Type B pancreatic cell (in vitro differentiated cells): Measurements from ENCODE around the gene GPER1. TPM values are rescaled to one million over a fixed set of nuclear protein-coding genes. Genes with fewer than 3 reads are reported as not detected.

Experiments
- DNase-seq: peaks from one replicate; pipeline ENCODE4 v3.0.0; 2021; ENCODE audit warnings: mixed read lengths; ENCODE audit not compliant: unreplicated experiment; ENCODE audit errors: extremely low spot score
- H3K27ac Mint-ChIP-seq: 2 replicates; pipeline ENCODE4 v1.8.0; 2021; ENCODE audit warnings: mild to moderate bottlenecking, mixed read lengths
- H3K27me3 Mint-ChIP-seq: 2 replicates; pipeline ENCODE4 v1.8.0; 2021; ENCODE audit warnings: mixed read lengths
- H3K36me3 Mint-ChIP-seq: 2 replicates; pipeline ENCODE4 v1.8.0; 2021; ENCODE audit warnings: mixed read lengths
- H3K4me1 Mint-ChIP-seq: one replicate; pipeline ENCODE4 v1.8.0; 2021; ENCODE audit warnings: mixed read lengths; ENCODE audit not compliant: unreplicated experiment
- H3K4me3 Mint-ChIP-seq: 2 replicates; pipeline ENCODE4 v1.8.0; 2021; ENCODE audit warnings: mild to moderate bottlenecking, mixed read lengths
- H3K9me3 Mint-ChIP-seq: 2 replicates; pipeline ENCODE4 v1.8.0; 2021; ENCODE audit warnings: mixed read lengths
- total RNA-seq: library from RNA; stranded (reverse); gene quantifications from 2 replicates; pipeline ENCODE4 v1.2.1, GENCODE V29; 2021; ENCODE audit warnings: low replicate concordance
- TF ChIP-seq, protein P1 (sequence below): fragments of 200-600 bp; sonication (generic); conservative IDR thresholded peaks from 2 replicates; pipeline ENCODE4 v1.5.0; 2021; ENCODE audit warnings: antibody characterized with exemption, mild to moderate bottlenecking

Gene GPER1
- total RNA-seq, 1 donor from 2014 or later, result 5.0 TPM

DNA sequence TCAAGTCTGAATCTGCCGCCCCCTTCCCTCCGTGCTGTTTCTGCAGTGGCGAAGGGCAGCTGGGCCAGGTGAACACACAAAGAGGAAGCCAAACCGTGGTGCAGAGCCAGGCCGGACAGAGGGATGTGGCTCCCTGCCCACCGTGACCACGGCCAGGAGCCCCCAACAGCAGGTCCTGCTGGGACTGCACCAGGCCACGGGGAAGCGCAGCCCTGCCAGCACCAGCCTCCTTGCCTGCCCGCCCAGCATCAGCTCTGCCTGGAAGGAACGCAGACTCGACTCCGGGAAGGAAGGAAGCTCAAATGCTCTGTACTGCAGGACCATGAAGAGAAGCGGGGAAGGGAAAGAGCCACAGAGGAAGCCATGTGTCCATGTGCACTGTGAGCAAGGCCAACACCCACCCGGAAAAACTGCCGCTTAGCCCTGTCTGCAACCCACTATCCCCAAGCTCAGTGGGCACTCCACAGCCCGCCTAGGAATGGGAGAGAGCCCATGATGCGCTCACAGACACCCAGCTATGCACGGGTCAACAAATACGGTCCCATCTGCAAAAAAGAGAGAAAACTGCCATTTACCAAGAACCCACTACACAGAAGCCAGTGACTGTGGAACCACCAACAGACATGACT lies 19.0 kb downstream of the GPER1 start:
- Mint-ChIP-seq H3K27me3 (no peaks in the 10 kb centered on the region), H3K9me3 (no peaks in the 10 kb centered on the region), H3K27ac (no peak overlapping the region), H3K36me3 (no peaks in the 10 kb centered on the region), H3K4me3 (no peak overlapping the region), H3K4me1 (peaks cover 16% of the 10 kb centered on the region)
- TF ChIP-seq, protein P1, sequence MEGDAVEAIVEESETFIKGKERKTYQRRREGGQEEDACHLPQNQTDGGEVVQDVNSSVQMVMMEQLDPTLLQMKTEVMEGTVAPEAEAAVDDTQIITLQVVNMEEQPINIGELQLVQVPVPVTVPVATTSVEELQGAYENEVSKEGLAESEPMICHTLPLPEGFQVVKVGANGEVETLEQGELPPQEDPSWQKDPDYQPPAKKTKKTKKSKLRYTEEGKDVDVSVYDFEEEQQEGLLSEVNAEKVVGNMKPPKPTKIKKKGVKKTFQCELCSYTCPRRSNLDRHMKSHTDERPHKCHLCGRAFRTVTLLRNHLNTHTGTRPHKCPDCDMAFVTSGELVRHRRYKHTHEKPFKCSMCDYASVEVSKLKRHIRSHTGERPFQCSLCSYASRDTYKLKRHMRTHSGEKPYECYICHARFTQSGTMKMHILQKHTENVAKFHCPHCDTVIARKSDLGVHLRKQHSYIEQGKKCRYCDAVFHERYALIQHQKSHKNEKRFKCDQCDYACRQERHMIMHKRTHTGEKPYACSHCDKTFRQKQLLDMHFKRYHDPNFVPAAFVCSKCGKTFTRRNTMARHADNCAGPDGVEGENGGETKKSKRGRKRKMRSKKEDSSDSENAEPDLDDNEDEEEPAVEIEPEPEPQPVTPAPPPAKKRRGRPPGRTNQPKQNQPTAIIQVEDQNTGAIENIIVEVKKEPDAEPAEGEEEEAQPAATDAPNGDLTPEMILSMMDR, result no peak
- no peak for DNase-seq

DNA sequence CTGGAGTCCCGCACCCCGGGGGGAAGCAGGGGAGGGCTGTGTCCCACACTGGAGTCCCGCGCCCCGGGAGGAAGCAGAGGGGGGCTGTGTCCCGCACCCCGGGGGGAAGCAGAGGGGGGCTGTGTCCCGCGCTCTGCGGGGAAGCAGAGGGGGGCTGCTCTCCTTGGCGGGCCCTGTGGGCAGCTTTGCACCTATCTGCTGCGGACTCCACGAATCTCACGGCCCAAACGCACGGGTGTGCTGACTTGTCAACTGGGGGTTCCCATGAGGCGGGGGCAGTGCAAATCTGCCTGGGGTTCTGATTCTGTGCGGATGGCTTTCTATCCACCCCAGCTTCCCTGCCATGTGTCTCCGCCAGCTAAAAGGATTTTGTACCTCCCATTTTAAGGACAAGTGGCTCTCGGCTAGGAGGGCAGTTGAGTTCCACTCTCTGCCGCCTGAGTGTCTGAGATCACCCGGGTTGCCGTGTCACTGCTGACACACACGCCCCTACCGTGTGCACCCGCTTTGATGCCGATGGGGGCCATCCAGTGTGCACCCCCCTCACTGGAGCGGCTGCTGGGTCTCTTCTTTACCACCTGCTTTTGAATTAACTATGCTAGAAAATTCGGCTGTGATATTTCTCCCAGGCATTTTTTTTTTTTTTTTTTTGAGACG lies 20.5 kb downstream of the GPER1 start:
- no peaks in the 10 kb centered on the region for H3K9me3 Mint-ChIP-seq
- TF ChIP-seq, protein P1, result no peak
- H3K27me3 Mint-ChIP-seq, result no peaks in the 10 kb centered on the region
- H3K27ac Mint-ChIP-seq, result no peak overlapping the region
- peaks cover 8% of the 10 kb centered on the region for H3K4me1 Mint-ChIP-seq
- no peak overlapping the region for H3K4me3 Mint-ChIP-seq
- DNase-seq, result no peak
- no peaks in the 10 kb centered on the region for H3K36me3 Mint-ChIP-seq

DNA sequence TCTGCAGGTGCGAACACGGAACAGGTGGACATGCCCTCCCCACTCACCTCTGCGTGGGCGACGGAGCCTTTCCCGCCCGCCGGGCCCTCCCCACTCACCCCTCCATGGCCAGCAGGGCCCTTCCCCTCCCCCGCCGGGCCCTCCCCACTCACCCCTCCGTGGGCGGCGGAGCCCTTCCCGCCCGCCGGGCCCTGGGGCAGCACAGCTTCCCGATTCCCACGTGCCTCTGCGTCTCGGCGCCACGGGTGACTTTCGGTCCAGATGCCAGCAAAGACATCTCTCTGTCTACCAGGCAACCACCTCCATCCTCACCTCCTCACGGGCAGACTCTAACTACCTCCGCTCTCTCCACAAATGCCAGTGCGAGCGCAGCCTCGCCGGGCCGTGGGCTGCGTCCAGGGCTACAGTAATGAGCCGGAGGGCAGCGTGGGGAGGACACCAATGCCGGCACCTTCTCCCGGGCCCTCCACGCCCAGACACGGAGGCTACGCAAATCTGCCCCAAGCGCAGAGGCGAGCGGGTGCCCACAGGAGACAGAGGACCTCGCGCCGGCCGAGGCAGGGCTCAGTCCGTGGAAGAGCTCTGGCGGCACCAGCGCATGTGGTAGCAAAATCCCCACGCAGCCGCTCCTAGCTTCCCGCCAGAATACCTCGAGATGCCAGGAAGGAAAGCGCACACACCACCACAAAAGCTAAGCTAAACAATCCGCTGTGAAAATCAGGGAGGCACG lies 21.8 kb downstream of the GPER1 start:
- no peak overlapping the region for H3K27ac Mint-ChIP-seq
- TF ChIP-seq, protein P1, result no peak
- peaks cover 6% of the 10 kb centered on the region for H3K4me1 Mint-ChIP-seq
- no peak overlapping the region for H3K4me3 Mint-ChIP-seq
- H3K36me3 Mint-ChIP-seq, result no peaks in the 10 kb centered on the region
- no peaks in the 10 kb centered on the region for H3K27me3 Mint-ChIP-seq
- no peaks in the 10 kb centered on the region for H3K9me3 Mint-ChIP-seq
- no peak for DNase-seq

DNA sequence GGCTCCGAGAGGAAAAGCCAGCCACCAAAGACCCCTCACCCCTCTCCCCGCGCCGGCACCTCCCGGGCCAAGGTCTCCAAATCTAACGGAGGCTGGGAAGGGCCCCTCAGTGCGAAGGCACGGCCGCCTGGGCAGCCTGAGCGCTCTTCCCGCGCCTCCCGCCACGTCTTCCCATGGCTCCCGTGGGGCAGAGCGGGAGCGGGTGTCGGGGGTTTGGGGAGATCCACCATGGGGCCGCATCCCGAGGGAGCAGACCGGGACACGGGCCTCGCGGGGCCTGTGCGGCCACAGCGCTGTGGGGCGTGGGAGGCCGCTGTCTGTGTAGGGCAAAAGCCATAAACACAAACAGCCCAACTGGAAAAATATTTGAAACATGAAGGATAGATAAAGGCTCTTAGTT lies 22.4 kb downstream of the GPER1 start:
- DNase-seq, result no peak
- TF ChIP-seq, protein P1, result no peak
- H3K9me3 Mint-ChIP-seq, result no peaks in the 10 kb centered on the region
- H3K4me1 Mint-ChIP-seq, result no peaks in the 10 kb centered on the region
- no peaks in the 10 kb centered on the region for H3K27me3 Mint-ChIP-seq
- no peaks in the 10 kb centered on the region for H3K36me3 Mint-ChIP-seq
- H3K4me3 Mint-ChIP-seq, result no peak overlapping the region
- no peak overlapping the region for H3K27ac Mint-ChIP-seq

DNA sequence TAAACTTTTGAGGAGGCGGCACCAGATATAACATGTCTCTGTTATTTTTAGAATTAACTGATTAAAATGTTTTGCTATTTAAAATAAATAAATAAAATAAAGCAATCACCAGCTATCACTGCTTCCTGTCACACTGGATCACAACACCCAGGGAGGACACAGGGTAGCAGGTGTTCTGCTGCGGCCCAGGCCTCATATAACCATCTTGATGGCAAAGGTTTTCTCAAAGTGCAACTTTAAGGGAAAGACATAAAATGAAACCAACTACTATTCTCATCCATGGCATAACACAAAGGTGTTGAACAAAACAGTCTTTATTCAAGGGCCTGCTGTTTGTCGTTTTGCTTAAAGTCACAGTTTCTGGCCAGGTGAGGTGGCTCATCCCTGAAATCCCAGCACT lies 23.2 kb downstream of the GPER1 start:
- TF ChIP-seq, protein P1, result no peak
- DNase-seq, result no peak
- no peaks in the 10 kb centered on the region for H3K27me3 Mint-ChIP-seq
- H3K4me1 Mint-ChIP-seq, result no peaks in the 10 kb centered on the region
- no peak overlapping the region for H3K4me3 Mint-ChIP-seq
- H3K9me3 Mint-ChIP-seq, result no peaks in the 10 kb centered on the region
- no peaks in the 10 kb centered on the region for H3K36me3 Mint-ChIP-seq
- no peak overlapping the region for H3K27ac Mint-ChIP-seq
